AG09319 (cell line): ENCODE results near the gene SGK2.

Experiments used
- DNase-seq: peaks from one replicate; pipeline ENCODE4 v3.0.0-alpha.2; 2010; ENCODE audit warnings: low read depth; ENCODE audit errors: extremely low read depth
- CTCF ChIP-seq: IDR thresholded peaks from 2 replicates; pipeline ENCODE4 v1.5.1; 2011; ENCODE audit warnings: low read depth, mild to moderate bottlenecking, inconsistent platforms, low read length, moderate library complexity

Gene SGK2

DNA sequence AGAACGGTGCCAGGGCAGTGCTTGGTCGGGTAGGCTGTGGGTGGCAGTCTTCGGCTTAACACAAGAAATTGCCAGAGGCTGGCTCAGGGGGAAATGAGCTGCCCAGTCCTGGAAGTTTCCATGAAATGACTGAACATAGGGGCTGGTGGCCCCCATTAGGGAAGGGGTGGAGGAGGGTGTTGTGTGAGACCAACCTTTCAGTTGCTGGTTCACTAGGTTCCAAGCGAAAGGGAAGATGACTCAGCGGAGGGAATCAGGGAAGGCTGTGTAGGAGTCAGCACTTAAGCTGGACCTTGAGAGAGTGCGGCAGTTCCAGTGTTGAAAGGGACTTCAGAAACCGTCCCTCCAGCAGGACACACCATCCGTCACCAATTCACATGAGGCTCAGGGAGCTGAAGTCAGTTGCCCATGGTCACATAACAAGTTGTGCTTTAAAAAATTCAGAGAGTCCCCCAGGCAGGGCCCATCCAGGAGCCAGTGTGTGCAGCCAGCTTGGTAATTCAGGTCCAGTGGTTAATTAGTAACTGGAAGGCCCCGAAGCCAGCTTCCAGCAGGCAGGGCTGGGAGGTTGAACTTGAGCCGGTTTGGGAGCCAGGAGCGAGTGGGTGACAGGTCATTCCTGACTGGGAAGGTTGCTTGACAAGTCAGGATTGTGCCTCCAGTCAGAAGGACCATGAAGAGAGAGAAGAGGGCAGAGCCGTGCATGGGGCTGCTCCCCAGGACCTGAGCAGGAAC is at the start of gene SGK2:
TSS of gene SGK2 (plus strand) at position 616 of the 735 bp plus-strand sequence. CDS start 7,469 bp downstream, outside the sequence.
- DNase-seq: no peak
- TF ChIP-seq CTCF: no peak

GRCh38 chr20:43511879-43512278 is 46.9 kb upstream of the SGK2 start:
- no peak for DNase-seq
- TF ChIP-seq CTCF: no peak

DNA sequence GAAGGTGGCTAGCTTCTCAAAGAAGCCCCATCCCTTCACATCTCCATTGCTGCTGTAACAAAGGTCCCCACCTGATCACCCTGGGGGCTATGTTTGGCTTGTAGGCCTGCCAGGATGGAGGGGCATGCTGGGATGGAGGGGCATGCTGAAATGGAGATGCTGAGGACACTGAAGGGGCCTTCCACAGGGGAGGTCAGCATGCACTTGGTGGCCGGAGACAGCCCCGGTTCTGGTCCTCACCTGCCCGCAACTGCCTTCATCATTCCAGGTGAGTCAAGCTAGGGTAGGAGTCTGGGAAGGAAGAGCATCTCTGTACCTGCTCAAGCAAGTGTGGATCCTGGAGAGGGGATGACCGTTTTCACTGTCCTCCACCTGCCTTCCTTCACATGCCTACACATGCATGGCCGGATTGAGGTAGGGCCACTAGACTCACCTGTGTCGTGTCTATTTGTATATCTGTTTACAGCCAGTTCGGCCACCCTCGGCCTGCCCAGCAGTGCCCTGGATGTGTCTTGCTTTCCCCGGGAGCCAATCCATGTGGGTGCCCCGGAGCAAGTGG is 45.4 kb upstream of the SGK2 start:
- TF ChIP-seq CTCF: no peak

DNA sequence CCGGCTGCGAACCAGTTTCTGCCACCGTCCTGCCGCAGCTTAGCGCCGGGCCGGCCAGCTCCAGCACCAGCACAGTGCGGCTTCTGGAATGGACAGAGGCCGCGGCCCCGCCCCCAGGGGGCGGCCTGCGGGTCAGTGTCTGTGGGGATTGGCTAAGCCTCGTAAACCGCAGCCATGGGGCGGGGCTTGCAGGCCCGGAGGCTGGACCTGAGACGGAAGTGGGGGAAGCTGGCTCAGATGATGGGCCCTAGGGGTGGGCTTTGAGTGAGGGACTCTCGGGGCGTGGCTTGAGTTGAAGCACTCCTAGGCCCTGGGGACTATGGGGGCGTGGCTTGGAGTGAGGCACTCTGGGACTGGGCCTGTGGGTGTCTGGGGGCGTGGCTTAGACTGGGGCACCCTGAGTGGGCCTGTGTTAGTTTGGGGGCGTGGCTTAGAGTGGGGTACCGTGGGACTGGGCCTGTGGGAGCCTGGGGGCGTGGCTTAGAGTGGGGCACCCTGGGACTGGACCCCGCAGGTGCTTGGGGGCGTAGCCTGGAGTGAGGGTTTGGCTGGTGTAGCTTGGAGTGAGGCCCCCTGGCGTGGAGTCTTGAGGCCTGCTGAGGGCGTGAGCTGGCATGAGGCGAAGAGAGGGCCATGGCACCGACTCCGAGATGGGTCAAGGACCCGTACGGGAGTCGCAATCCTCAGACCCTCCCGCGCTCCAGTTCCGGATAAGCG is 44.7 kb upstream of the SGK2 start:
- peak; percentile 31 for TF ChIP-seq CTCF
- peak; percentile 98 for DNase-seq

More for the DNA sequence above, 45.4 kb upstream of the SGK2 start:
- no peak for DNase-seq

GRCh38 chr20:43514648-43514999 is 44.2 kb upstream of the SGK2 start:
- TF ChIP-seq CTCF: no peak
- no peak for DNase-seq

GRCh38 chr20:43515628-43516027 is 43.2 kb upstream of the SGK2 start:
- DNase-seq: no peak
- no peak for TF ChIP-seq CTCF

GRCh38 chr20:43516251-43516824 is 42.5 kb upstream of the SGK2 start:
- no peak for TF ChIP-seq CTCF
- DNase-seq: no peak
